Stimulated activated CD8-positive, alpha-beta memory T cell treated with anti-CD3 and anti-CD28 coated beads, Interleukin-7, amount 100 ng/mL, for 24 hours (primary cell): ENCODE data around the gene SLC7A14.

ENCODE experiments used
- DNase-seq: peaks from one replicate; pipeline ENCODE4 v3.0.0-alpha.2; 2020; ENCODE audit warnings: low read depth

Gene SLC7A14

DNA sequence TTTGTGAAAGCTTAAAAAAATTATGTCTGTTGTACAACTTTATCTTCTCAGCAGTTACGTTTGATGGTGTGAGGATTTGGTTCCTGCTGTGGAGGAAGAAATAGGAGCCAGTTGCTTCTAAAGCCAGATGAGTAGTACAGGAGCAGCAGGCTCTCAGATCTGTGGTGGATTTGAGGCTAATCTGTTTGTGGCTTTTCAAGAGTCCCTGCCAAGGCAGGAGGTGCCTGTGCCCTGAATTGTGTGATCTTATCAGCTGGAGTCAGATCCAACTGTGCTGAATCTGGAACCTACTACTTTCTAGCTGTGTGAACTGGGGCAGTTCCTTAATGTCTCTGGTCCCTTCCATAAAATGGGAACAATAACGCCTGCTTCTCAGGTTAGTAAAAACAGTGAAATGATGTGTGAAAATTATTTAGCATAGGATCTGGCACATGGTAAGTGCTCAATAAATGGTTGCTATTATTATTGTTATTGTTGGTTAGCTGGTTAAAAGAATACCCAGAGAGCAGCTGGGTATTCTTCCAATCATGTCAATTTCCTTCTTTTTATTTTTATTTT, 159.6 kb downstream of the SLC7A14 start:
- DNase-seq, result no peak

DNA sequence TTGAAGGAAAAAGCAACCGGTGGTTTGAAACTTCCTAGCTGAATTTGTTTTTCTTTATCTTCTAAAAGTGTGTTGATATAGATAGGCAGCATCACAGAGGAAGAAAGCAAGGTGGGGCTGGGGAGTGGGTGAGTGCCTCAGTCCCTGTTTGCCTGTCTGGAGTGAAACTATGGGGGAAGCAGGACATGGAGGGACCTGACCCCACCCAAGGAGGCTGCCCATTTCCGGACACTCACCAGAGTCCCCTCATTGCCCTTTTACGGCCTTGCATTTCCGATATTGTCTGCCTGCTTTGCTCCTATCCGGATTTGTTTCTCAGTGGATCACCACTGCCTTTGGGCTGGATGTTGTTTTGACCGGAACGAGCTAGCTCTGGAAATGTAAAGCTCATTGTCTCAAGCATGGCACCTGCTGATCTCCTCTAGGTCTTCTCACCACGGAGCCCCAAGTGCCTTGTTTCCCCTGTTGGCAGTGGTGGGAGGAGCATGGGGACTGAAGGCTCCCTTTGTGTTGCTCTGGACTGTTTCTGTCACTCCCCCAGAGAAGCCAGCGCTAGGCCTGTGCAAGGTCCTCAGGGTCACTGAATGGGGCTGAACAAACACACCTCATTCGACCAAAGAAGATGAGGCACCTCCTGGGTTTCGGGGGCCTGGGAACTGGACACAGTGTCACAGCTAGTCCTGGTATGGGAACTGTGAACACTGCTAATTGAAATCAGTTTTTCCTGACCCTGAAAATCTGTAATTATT, 160.2 kb downstream of the SLC7A14 start:
- no peak for DNase-seq

DNA sequence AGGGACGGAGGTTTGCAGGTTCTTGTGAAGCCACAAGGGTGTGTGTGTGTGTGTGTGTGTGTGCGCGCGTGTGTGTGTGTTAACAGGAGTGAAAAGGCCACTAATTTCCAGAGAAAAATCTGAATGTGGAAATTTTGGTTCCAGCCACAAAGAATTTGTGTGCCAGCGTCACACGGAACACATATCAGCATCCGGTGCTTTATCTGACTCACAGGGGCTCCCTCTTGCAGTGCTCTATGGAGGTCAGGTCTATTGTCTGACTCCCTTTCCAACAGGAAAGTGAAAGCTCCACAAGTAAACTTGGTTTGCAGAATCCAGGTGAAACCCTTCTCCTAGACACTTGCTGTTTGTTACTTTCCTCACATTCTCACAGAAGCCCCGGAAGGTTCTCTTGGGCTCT, 161.0 kb downstream of the SLC7A14 start:
- no peak for DNase-seq

DNA sequence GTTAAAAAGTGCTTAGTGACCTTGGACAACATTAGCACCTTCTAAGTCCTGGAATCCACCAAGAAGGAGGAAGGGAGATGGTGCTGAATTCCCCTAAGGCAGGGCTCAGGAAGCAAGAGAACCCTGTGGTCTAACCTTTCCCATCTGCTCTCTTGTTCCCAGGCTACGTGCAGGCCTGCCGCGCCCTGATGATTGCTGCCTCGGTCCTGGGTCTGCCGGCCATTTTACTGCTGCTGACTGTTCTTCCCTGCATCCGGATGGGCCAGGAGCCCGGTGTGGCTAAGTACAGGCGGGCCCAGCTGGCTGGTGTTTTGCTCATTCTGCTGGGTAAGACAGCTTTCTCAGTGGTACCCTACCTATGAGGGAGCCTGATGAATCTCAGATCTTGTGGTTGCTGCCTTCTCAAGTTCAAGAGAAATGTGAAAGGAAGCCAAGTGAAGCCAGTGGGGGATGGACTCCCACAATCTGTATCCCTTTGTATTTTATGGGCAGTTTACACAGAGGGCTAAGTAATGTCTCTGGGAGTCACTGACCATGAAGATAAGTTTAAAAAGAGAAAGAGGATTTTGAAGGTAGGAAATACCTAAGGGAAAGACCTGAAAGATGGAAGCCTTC, 162.8 kb downstream of the SLC7A14 start:
- no peak for DNase-seq

DNA sequence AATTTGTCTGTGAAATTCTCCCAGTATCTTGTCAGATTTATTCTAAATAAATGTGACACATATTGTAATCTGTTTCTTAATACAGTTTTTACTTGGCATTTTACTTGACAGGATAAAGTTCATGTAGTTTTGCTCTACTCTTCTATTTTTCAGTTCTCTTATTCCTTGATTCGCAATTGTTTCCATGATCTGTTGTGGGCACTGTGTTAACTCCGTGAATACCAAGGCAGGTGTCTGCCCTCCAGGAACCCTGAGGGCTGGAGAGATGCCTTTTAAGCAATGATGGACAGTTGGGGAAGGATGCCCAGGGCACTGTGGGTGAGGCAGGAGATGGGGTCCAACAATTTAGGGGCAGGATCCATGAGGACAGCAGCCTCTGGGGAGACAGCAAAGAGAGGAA, 164.1 kb downstream of the SLC7A14 start:
- DNase-seq, result no peak

DNA sequence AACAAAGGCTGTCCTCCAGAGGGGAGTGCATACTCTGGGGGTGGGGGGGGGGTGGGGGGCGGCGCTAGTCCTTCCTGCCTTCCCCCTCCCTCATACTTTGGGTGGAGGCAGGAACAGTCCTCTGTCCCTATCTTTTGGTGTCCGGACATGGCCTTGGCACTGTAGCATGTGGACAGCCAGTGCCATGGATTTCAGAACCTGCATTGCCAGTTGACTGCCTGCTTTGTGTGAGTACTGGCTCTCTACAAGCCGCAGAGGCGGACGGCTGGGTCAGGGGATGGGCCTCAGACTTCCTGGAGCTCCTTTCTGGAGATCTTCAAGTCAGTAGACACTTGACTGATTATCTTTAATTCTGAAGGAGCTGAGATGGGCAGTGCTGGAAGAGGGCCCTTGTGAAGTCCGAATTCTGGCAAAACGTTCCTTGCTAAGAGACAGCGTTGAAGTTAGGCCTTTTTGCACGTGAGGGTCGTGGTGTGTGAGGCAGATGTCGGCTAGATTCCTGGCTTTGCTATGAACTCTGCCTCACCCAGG, 164.7 kb downstream of the SLC7A14 start:
- DNase-seq, result no peak

DNA sequence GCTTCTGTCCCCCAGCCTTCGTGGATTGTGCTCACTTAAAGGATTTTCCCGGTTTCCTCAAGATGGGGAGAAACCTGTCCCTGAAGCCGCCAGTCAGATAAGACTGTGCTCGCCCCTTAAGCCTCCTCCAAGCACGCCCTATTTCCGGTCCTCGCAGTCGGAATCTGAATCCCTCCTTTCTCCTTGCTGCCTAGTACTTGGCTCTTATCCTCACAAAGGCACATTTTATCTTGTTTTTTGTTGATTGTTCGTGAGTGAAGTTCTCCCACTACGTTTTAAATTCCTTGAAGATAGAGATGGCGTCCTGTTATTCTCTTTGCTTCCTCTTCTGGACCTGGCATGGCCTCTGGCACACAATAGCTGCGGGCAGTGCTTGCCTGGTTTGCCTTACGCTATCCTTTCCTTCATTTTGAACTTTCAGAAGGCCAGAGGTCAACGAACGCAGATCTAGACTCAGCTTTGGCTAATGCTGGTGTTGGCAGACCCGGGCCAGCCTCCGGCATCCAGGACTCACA, 165.5 kb downstream of the SLC7A14 start:
- no peak for DNase-seq

DNA sequence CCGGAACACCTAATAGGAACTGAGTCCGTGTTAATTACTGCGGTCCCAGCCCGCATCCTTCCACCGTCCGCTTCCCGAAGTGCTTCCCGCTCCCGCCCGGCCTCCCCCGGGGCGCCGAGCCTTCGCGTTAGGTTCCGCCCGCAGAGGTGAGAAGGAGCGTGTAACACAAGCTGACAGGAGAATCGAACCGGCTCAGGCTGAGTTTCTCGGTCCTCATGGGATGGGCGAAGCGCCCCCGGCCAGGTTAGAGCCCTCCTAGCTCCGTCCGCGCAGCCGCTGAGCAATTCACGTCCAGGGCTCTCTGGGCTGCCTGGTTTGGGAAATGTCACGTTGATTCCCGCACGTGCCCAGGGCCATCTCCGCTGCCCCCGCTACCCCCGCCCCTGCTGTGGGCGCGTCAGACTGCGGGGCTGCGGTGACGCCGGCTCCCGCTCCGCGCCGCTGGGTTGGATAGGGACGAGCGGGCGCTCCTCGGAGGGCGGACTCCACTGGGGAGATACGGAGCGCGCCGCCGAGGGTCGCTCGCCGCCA, 166.3 kb downstream of the SLC7A14 start:
- no peak for DNase-seq

DNA sequence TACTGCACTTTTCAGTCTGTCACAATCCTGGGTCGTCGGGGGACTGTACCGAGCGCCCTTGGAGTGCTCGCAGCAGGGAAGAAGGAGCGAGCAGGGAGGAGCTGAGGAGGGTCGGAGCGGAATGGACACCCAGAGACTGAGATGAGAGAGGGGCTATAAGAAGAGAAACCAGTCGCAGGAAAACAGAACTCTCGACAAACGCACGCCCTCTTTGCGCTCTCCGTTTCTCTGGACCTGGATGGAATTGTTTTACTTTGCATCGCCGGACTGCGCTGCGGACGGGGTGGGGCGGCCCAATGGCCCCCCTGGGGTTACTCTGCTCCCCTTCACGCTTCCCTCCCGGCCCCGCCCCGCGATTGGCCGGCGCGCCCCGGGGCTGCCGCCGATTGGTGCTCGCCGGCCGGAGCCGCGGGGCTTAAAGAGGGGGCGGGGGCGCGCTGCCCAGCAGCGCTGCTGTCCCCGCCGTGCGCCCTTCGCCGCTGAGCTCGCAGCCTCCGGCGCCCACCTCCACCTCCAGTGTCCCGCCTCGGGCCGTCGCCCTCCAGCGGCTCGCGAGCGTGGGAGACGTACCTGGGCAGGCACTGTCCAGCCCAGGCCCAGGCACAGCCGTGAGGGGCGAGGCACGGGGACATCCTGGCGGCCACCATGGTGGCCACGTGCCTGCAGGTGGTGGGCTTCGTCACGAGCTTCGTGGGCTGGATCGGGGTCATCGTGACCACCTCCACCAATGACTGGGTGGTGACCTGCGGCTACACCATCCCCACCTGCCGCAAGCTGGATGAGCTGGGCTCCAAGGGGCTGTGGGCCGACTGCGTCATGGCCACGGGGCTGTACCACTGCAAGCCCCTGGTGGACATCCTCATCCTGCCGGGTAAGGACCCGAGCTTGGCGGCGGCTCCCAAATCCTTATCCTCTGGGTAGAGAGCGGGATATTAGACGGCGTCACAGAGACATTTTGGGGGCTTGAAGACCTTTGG, 167.2 kb downstream of the SLC7A14 start, which contains the start of gene CLDN11:
TSS of gene CLDN11 (plus strand) at position 447 of the 977 bp plus-strand sequence. CDS start at position 646, 199 bp downstream.
- no peak for DNase-seq

DNA sequence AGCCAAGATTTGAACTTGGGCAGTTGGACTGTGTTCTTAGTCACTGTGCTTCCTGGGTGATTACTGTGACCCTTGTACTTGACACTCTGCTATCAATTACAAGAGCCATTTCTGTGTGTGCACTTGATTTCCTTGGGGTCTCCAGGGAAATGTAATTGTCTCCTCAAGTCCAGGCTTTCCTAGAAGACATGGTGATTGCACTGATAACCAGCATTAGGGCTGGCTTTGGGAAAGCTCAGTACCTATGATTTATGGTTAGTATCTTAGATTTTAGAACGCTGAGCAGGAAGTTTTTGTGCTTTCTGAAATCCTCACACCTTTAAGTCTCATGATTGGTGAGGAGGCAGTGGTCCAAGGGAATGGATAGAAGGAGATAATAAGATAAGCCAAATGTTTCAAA, 168.8 kb downstream of the SLC7A14 start:
- DNase-seq, result no peak

DNA sequence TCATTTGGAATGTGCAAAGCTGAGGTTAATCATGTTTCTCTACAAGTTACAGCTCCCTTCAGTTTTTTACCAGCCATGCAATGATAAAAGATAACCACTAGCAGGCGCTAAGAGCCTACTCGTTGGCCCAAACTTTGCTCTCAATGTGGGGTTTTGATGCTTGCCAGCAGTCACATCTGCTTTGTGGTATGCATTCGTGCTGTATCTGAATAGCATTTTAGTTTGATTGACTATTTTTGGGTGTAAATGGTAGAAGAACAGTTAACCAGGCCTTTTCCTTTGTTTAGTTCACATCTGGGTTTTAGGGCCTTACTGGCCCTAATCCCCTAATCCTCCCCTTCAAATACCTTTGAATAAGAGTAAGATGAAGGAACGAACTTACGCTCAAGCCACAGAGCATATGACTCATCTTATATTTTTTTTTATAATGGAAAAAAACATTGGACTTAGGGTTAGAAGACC, 171.6 kb downstream of the SLC7A14 start:
- DNase-seq, result no peak

DNA sequence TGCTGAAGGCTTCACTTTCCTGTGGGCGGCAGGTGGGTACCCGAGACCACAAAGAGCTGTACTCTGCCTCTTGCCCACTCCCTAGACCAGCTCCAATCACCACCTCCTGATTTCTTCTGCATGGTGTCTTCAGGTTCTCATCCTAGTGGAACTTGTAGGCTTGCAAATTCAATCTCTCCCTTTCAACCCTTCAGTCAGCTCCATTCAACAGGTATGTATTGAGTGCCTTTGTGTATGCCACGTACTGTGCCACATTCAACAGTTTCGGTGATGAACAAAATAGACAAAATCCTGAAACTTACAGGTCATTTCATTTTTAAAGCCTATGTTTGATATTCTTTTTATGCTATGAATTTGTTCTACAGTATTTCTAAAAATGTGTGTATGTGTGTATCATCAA, 172.6 kb downstream of the SLC7A14 start:
- DNase-seq, result no peak

DNA sequence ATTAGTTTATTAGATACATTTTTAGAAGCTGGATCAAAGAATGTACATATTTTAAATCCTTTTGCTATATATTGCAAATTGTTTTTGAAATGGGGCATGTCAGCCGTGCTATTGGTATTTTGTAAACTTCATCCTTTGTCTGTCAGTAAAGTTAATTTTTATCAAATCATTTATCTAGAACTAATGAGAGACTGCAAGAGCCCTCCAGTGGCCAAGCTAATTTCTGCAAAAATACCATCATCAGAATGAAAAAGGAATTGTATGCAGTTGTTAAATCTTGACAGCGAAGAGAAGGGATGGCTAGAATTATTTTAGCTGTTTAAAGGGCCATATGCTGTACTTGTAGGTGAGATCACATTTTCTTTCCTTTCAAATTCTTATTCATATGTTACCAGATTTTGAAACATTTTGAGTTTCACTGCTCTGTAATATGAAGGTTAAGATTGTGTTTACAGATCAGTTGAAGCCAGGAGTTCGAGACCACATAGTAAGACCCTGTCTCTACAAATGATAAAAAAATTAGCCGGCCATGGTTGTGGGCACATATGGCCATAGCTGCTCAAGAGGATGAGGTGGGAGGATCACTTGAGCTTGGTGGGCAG, 175.3 kb downstream of the SLC7A14 start:
- DNase-seq, result no peak
